HepG2 (cell line): ENCODE results near the gene CEBPG. TPM values are rescaled to one million over a fixed set of nuclear protein-coding genes. Genes with fewer than 3 reads are reported as not detected.

Experiments used
- ATAC-seq: fragments of 200-7000 bp; cut with Tn5 transposase; 3 replicates; pipeline ENCODE4 v1.9.1; 2020; ENCODE audit warnings: mild to moderate bottlenecking, moderate library complexity
- BruUV-seq: library from RNA; stranded (reverse); fragments of 400-500 nt; replicated peaks from 2 replicates; lab custom pipeline; 2021; lab: Mats Ljungman, UMichigan
- CTCF ChIA-PET: fragments of 300-600 bp; formaldehyde crosslinking; extraction: SDS; loops from one replicate; lab custom pipeline; 2021; ENCODE audit warnings: low total read pairs, inconsistent platforms, low intra/inter-chr PET ratio; lab: Yijun Ruan, JAX
- POLR2A ChIA-PET: fragments of 350-600 bp; sonication (Branson Sonifier 250); formaldehyde crosslinking; loops from one replicate; lab custom pipeline; 2020; ENCODE audit warnings: antibody characterized with exemption, inconsistent platforms; lab: Yijun Ruan, JAX
- DNase-seq: peaks from one replicate; pipeline ENCODE4 v3.0.0-alpha.2; 2015; ENCODE audit warnings: low spot score
- FAIRE-seq: peaks from 3 replicates; lab custom pipeline; 2011; peaks lifted over from hg19 to GRCh38; lab: Jason Lieb, UNC
- H2AFZ ChIP-seq: one replicate; pipeline ENCODE4 v1.6.1; 2011; ENCODE audit warnings: low read length, inconsistent platforms
- H3K27ac ChIP-seq: fragments of 300-600 bp; 3 replicates; pipeline ENCODE4 v1.8.0; 2011; ENCODE audit warnings: mixed run types, mild to moderate bottlenecking, mixed read lengths, low read length, inconsistent platforms; ENCODE audit not compliant: insufficient read depth; ENCODE audit errors: extremely low read length
- H3K27me3 ChIP-seq, 2 experiments: fragments of 200-600 bp in 1 of 2; 2 replicates in 1 of 2; 3 replicates in 1 of 2; pipeline versions ENCODE4 v1.6.0 to v1.8.0; 2011; ENCODE audit warnings: low read length in 2 of 2, mild to moderate bottlenecking in 2 of 2, moderate library complexity in 2 of 2, inconsistent platforms in 1 of 2; ENCODE audit not compliant: insufficient read depth in 2 of 2, control insufficient read depth in 1 of 2
- H3K36me3 ChIP-seq, 2 experiments: fragments of 200-600 bp in 1 of 2; replicated peaks in 1 of 2; 2 replicates in 1 of 2; 3 replicates in 1 of 2; pipeline versions ENCODE4 v1.5.1 to v1.8.0; 2011; ENCODE audit warnings: low read length in 2 of 2, inconsistent platforms in 1 of 2; ENCODE audit not compliant: insufficient read depth in 2 of 2, control insufficient read depth in 1 of 2
- H3K4me1 ChIP-seq: 2 replicates; pipeline ENCODE4 v1.5.1; 2012; ENCODE audit warnings: low read length, inconsistent platforms; ENCODE audit not compliant: insufficient read depth
- H3K4me2 ChIP-seq: 2 replicates; pipeline ENCODE4 v1.6.0; 2011; ENCODE audit warnings: low read depth, low read length, inconsistent platforms
- H3K4me3 ChIP-seq, 3 experiments: fragments of 200-600 bp in 1 of 3; sonication (generic), shearing (Covaris generic) in 1 of 3; replicated peaks in 1 of 3; 2 replicates each; pipeline ENCODE4 v1.5.1; 2011 to 2016; ENCODE audit warnings: low read length in 3 of 3, inconsistent platforms in 2 of 3, low read depth in 2 of 3, mild to moderate bottlenecking in 2 of 3, control low read depth in 1 of 3, mixed read lengths in 1 of 3; ENCODE audit not compliant: insufficient read depth in 1 of 3
- H3K79me2 ChIP-seq: one replicate; pipeline ENCODE4 v1.6.1; 2011; ENCODE audit warnings: low read length, inconsistent platforms; ENCODE audit not compliant: insufficient read depth
- H3K9ac ChIP-seq: 2 replicates; pipeline ENCODE4 v1.6.0; 2011; ENCODE audit warnings: mild to moderate bottlenecking, low read depth, low read length, inconsistent platforms; ENCODE audit not compliant: insufficient read depth
- H3K9me3 ChIP-seq: 2 replicates; pipeline ENCODE4 v1.5.1; 2012; ENCODE audit warnings: mild to moderate bottlenecking, low read length
- H4K20me1 ChIP-seq: 2 replicates; pipeline ENCODE4 v1.6.0; 2011; ENCODE audit warnings: inconsistent platforms, mild to moderate bottlenecking, low read length, moderate library complexity; ENCODE audit not compliant: insufficient read depth
- FLYWCH1 ChIP-seq: sonication (generic); formaldehyde crosslinking; IDR thresholded peaks from 2 replicates; pipeline ENCODE4 v1.8.1; 2023; ENCODE audit warnings: mild to moderate bottlenecking, missing genetic modification reagents
- FOXK2 ChIP-seq: fragments of 450-650 bp; IDR thresholded peaks from 2 replicates; pipeline ENCODE4 v1.6.1; 2016
- IRX3 ChIP-seq: sonication (generic); formaldehyde crosslinking; IDR thresholded peaks from 2 replicates; pipeline ENCODE4 v1.8.1; 2023; ENCODE audit warnings: mild to moderate bottlenecking, low read depth, missing genetic modification reagents, borderline replicate concordance
- MAFG ChIP-seq: sonication (generic); formaldehyde crosslinking; IDR thresholded peaks from 2 replicates; pipeline ENCODE4 v1.5.1; 2020; ENCODE audit warnings: mild to moderate bottlenecking, missing genetic modification reagents
- MIER2 ChIP-seq: IDR thresholded peaks from 2 replicates; pipeline ENCODE4 v1.6.1; 2016; ENCODE audit warnings: missing biosample characterization, missing genetic modification reagents
- POGZ ChIP-seq: sonication (generic); formaldehyde crosslinking; IDR thresholded peaks from 2 replicates; pipeline ENCODE4 v1.4.0; 2020; ENCODE audit warnings: mild to moderate bottlenecking, missing genetic modification reagents
- SNAI1 ChIP-seq: sonication (generic); formaldehyde crosslinking; IDR thresholded peaks from 2 replicates; pipeline ENCODE4 v1.5.0; 2020; ENCODE audit warnings: mild to moderate bottlenecking, missing genetic modification reagents, borderline replicate concordance
- ZFX ChIP-seq: sonication (generic); formaldehyde crosslinking; IDR thresholded peaks from 2 replicates; pipeline ENCODE4 v1.4.0; 2020; ENCODE audit warnings: mild to moderate bottlenecking, low read depth, missing genetic modification reagents, moderate library complexity
- ZNF10 ChIP-seq: sonication (generic); formaldehyde crosslinking; IDR thresholded peaks from 2 replicates; pipeline ENCODE4 v1.4.0; 2020; ENCODE audit warnings: mild to moderate bottlenecking, low read depth, missing genetic modification reagents, borderline replicate concordance
- ZNF326 ChIP-seq: sonication (generic); formaldehyde crosslinking; IDR thresholded peaks from 2 replicates; pipeline ENCODE4 v1.4.0; 2020; ENCODE audit warnings: missing genetic modification reagents, borderline replicate concordance
- ZNF367 ChIP-seq: sonication (generic); formaldehyde crosslinking; IDR thresholded peaks from 2 replicates; pipeline ENCODE4 v1.4.0; 2020; ENCODE audit warnings: missing genetic modification reagents, borderline replicate concordance
- ZNF567 ChIP-seq: sonication (generic); formaldehyde crosslinking; IDR thresholded peaks from 2 replicates; pipeline ENCODE4 v1.8.1; 2023; ENCODE audit warnings: mild to moderate bottlenecking, missing genetic modification reagents, borderline replicate concordance
- ZNF709 ChIP-seq: sonication (generic); formaldehyde crosslinking; IDR thresholded peaks from 2 replicates; pipeline ENCODE4 v1.5.0; 2020; ENCODE audit warnings: mild to moderate bottlenecking, missing genetic modification reagents
- ZNF776 ChIP-seq: sonication (generic); formaldehyde crosslinking; IDR thresholded peaks from 2 replicates; pipeline ENCODE4 v1.4.0; 2020; ENCODE audit warnings: mild to moderate bottlenecking, missing genetic modification reagents
- ZSCAN12 ChIP-seq: sonication (generic); formaldehyde crosslinking; IDR thresholded peaks from 2 replicates; pipeline ENCODE4 v1.9.0; 2021; ENCODE audit warnings: mild to moderate bottlenecking, missing genetic modification reagents
- WGBS: methylation state at CpG from one replicate; pipeline ENCODE4 v1.1.6; 2017; ENCODE audit warnings: low lambda C conversion rate; 5-methylcytosine and 5-hydroxymethylcytosine counted together
- in situ Hi-C: cut with HindIII; loops from 2 replicates; pipeline ENCODE4 v1.10.0; 2017; ENCODE audit warnings: low pct_unique_long_range_greater_than_20kb; ENCODE audit not compliant: extremely low pct_ligation_motif_present
- intact Hi-C: fragments of 100-400 bp; cut with micrococcal nuclease; formaldehyde crosslinking; loops from one replicate; pipeline ENCODE4 v1.10.0; 2022; ENCODE audit not compliant: unreplicated experiment
- polyA plus RNA-seq, 8 experiments: library from polyadenylated mRNA; depleted of rRNA in 3 of 8; stranded (reverse) in 7 of 8; unstranded in 1 of 8; fragments of >200 nt; fragmentation: Illumina TruSeq in 4 of 8; extraction: Trizol in 4 of 8; gene quantifications; 2 replicates each; pipeline versions ENCODE4 v1.2.1 to v1.2.3, GENCODE V29; 2011 to 2016; ENCODE audit warnings: low read depth in 4 of 8, missing spikeins in 1 of 8, mixed read lengths in 1 of 8; ENCODE audit not compliant: insufficient read depth in 1 of 8
- total RNA-seq, 5 experiments: library from RNA; depleted of rRNA; stranded (reverse); fragments of >200 nt; fragmentation: Illumina TruSeq; extraction: Trizol; gene quantifications; 2 replicates each; pipeline ENCODE4 v1.2.3, GENCODE V29; 2016; ENCODE audit warnings: low read depth in 1 of 5
- TF ChIP-seq, protein P1 (sequence below): sonication (generic); formaldehyde crosslinking; conservative IDR thresholded peaks from 2 replicates; pipeline ENCODE4 v1.4.0; 2020; ENCODE audit warnings: missing genetic modification reagents
- TF ChIP-seq, protein P2 (sequence below): sonication (generic); formaldehyde crosslinking; IDR thresholded peaks from 2 replicates; pipeline ENCODE4 v1.4.0; 2020; ENCODE audit warnings: mild to moderate bottlenecking, missing genetic modification reagents, borderline replicate concordance
- TF ChIP-seq, protein P3 (sequence below): IDR thresholded peaks from 2 replicates; pipeline ENCODE4 v1.6.1; 2018; ENCODE audit warnings: missing genetic modification reagents, mild to moderate bottlenecking, missing compliant biosample characterization
- TF ChIP-seq, protein P4 (sequence below): sonication (generic); formaldehyde crosslinking; IDR thresholded peaks from 2 replicates; pipeline ENCODE4 v1.8.0; 2022; ENCODE audit warnings: mild to moderate bottlenecking, missing genetic modification reagents, moderate library complexity
- TF ChIP-seq, protein P5 (sequence below): sonication (generic); formaldehyde crosslinking; IDR thresholded peaks from 2 replicates; pipeline ENCODE4 v1.8.0; 2022; ENCODE audit warnings: low read depth, missing genetic modification reagents

The CEBPG gene
- total and polyA plus RNA-seq, 2 of the 13 experiments (the other 11 are each of a cell fraction or from before 2014, with no cell fraction given), result 25.7 to 34.3 TPM

DNA sequence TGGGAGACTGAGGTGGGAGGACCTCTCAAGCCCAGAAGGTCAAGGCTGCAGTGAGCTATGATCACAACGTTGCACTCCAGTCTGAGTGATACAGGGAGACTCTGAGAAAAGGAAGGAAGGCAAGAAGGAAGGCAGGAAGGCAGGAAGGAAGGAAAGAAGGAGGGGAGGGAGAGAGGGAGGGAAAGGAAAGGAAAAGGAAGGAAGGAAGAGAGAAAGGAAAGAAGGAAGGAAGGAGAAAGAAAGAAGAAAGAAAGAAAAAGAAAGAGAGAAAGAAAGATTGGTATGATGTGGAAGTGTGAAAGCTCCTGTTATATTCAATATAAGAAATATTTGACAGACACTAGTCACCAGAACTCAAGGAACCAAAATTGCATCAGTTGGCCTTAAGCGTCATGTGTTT lies 32.5 kb upstream of the CEBPG start:
- no peak for TF ChIP-seq MIER2 (CRISPR knock-in tag)
- TF ChIP-seq ZSCAN12, result no peak
- TF ChIP-seq ZNF709 (CRISPR knock-in tag), result no peak
- TF ChIP-seq IRX3 (CRISPR knock-in tag), result no peak
- TF ChIP-seq FLYWCH1 (CRISPR knock-in tag), result no peak
- TF ChIP-seq, protein P1, sequence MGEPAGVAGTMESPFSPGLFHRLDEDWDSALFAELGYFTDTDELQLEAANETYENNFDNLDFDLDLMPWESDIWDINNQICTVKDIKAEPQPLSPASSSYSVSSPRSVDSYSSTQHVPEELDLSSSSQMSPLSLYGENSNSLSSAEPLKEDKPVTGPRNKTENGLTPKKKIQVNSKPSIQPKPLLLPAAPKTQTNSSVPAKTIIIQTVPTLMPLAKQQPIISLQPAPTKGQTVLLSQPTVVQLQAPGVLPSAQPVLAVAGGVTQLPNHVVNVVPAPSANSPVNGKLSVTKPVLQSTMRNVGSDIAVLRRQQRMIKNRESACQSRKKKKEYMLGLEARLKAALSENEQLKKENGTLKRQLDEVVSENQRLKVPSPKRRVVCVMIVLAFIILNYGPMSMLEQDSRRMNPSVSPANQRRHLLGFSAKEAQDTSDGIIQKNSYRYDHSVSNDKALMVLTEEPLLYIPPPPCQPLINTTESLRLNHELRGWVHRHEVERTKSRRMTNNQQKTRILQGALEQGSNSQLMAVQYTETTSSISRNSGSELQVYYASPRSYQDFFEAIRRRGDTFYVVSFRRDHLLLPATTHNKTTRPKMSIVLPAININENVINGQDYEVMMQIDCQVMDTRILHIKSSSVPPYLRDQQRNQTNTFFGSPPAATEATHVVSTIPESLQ (CRISPR knock-in tag), result no peak
- no peak for TF ChIP-seq POGZ
- TF ChIP-seq SNAI1 (CRISPR knock-in tag), result no peak
- TF ChIP-seq ZNF367, result no peak
- TF ChIP-seq MAFG, result no peak
- no peak for TF ChIP-seq FOXK2
- TF ChIP-seq, protein P2, sequence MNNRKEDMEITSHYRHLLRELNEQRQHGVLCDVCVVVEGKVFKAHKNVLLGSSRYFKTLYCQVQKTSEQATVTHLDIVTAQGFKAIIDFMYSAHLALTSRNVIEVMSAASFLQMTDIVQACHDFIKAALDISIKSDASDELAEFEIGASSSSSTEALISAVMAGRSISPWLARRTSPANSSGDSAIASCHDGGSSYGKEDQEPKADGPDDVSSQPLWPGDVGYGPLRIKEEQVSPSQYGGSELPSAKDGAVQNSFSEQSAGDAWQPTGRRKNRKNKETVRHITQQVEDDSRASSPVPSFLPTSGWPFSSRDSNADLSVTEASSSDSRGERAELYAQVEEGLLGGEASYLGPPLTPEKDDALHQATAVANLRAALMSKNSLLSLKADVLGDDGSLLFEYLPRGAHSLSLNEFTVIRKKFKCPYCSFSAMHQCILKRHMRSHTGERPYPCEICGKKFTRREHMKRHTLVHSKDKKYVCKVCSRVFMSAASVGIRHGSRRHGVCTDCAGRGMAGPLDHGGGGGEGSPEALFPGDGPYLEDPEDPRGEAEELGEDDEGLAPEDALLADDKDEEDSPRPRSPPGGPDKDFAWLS (CRISPR knock-in tag), result no peak
- TF ChIP-seq, protein P3, sequence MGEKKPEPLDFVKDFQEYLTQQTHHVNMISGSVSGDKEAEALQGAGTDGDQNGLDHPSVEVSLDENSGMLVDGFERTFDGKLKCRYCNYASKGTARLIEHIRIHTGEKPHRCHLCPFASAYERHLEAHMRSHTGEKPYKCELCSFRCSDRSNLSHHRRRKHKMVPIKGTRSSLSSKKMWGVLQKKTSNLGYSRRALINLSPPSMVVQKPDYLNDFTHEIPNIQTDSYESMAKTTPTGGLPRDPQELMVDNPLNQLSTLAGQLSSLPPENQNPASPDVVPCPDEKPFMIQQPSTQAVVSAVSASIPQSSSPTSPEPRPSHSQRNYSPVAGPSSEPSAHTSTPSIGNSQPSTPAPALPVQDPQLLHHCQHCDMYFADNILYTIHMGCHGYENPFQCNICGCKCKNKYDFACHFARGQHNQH (CRISPR knock-in tag), result no peak
- TF ChIP-seq ZNF10 (CRISPR knock-in tag), result no peak
- TF ChIP-seq, protein P4, sequence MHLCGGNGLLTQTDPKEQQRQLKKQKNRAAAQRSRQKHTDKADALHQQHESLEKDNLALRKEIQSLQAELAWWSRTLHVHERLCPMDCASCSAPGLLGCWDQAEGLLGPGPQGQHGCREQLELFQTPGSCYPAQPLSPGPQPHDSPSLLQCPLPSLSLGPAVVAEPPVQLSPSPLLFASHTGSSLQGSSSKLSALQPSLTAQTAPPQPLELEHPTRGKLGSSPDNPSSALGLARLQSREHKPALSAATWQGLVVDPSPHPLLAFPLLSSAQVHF (CRISPR knock-in tag), result no peak
- TF ChIP-seq, protein P5, sequence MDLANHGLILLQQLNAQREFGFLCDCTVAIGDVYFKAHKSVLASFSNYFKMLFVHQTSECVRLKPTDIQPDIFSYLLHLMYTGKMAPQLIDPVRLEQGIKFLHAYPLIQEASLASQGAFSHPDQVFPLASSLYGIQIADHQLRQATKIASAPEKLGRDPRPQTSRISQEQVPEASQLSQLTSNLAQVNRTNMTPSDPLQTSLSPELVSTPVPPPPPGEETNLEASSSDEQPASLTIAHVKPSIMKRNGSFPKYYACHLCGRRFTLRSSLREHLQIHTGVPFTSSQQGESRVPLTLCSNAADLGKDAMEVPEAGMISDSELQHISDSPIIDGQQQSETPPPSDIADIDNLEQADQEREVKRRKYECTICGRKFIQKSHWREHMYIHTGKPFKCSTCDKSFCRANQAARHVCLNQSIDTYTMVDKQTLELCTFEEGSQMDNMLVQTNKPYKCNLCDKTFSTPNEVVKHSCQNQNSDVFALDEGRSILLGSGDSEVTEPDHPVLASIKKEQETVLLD, result no peak
- TF ChIP-seq ZNF776 (CRISPR knock-in tag), result no peak
- TF ChIP-seq ZNF567 (CRISPR knock-in tag), result no peak
- TF ChIP-seq ZFX (CRISPR knock-in tag), result no peak
- no peak for TF ChIP-seq ZNF326 (CRISPR knock-in tag)
- H4K20me1 ChIP-seq, result no peaks in the 10 kb centered on the region
- no peaks in the 10 kb centered on the region for H3K27me3 ChIP-seq
- FAIRE-seq (no peak), DNase-seq (no peak), ATAC-seq (no peak)
- BruUV-seq, result no TSS peak
- H2AFZ ChIP-seq, result no peak overlapping the region
- no peaks in the 10 kb centered on the region for H3K36me3 ChIP-seq
- no peak overlapping the region for H3K9ac ChIP-seq
- in situ Hi-C loops (no loop called here), intact Hi-C loops (no loop called here)
- no peak overlapping the region for H3K4me2 ChIP-seq
- ChIA-PET CTCF (no interaction called here), POLR2A (interaction anchor here (0.6 to 1.1 kb wide), 2 partner anchors 10 to 38 kb away, joined by 3 read pairs; partner anchors contain the start of gene CEBPA)
- H3K4me3 ChIP-seq, result no peak overlapping the region
- no peak overlapping the region for H3K27ac ChIP-seq
- peaks cover 15% of the 10 kb centered on the region for H3K4me1 ChIP-seq
- no peaks in the 10 kb centered on the region for H3K9me3 ChIP-seq
- 74% methylated on average over 2 of the region's 2 CpGs for WGBS
- H3K79me2 ChIP-seq, result no peaks in the 10 kb centered on the region
